CD14-positive monocyte (primary cell): ENCODE measurements around the gene CCDC82. TPM values are rescaled to one million over a fixed set of nuclear protein-coding genes. Genes with fewer than 3 reads are reported as not detected.

Source experiments
- DNase-seq, 3 donors: peaks; one replicate each; pipeline ENCODE4 v3.0.0-alpha.2; 2011 to 2022
- H2AFZ ChIP-seq: 2 replicates; pipeline ENCODE4 v1.6.0; 2012; ENCODE audit warnings: mild to moderate bottlenecking, low read depth, low read length, inconsistent platforms; ENCODE audit not compliant: insufficient read depth, poor library complexity, severe bottlenecking
- H3K27ac ChIP-seq, 2 donors: 1 replicate in 1 of 2; 2 replicates in 1 of 2; pipeline ENCODE4 v1.5.1; 2012 to 2013; ENCODE audit warnings: low read length in 2 of 2, control low read depth in 1 of 2, inconsistent platforms in 1 of 2, low read depth in 1 of 2, mild to moderate bottlenecking in 1 of 2
- H3K27me3 ChIP-seq, 2 donors: one replicate each; pipeline versions ENCODE4 v1.6.0 to v1.6.1; 2011 to 2013; ENCODE audit warnings: low read length in 2 of 2; ENCODE audit not compliant: control insufficient read depth in 2 of 2, insufficient read depth in 2 of 2
- H3K36me3 ChIP-seq, 2 donors: replicated peaks in 1 of 2; 1 replicate in 1 of 2; 2 replicates in 1 of 2; pipeline versions ENCODE4 v1.5.1 to v1.6.1; 2012 to 2013; ENCODE audit warnings: low read length in 2 of 2, control low read depth in 1 of 2, inconsistent platforms in 1 of 2, mild to moderate bottlenecking in 1 of 2; ENCODE audit not compliant: insufficient read depth in 2 of 2, control insufficient read depth in 1 of 2
- H3K4me1 ChIP-seq, 2 donors: 1 replicate in 1 of 2; 2 replicates in 1 of 2; pipeline versions ENCODE4 v1.5.1 to v1.6.1; 2012 to 2013; ENCODE audit warnings: low read length in 2 of 2, control low read depth in 1 of 2, inconsistent platforms in 1 of 2, mild to moderate bottlenecking in 1 of 2, moderate library complexity in 1 of 2; ENCODE audit not compliant: insufficient read depth in 2 of 2, control insufficient read depth in 1 of 2
- H3K4me2 ChIP-seq: replicated peaks from 2 replicates; pipeline ENCODE3; 2012; ENCODE audit warnings: low read length, moderate library complexity, mild to moderate bottlenecking; ENCODE audit not compliant: poor library complexity, severe bottlenecking; ENCODE audit errors: extremely low read depth
- H3K4me3 ChIP-seq, 3 experiments: fragments of 200-600 bp in 1 of 3; sonication (generic) in 1 of 3; replicated peaks in 1 of 3; 1 replicate in 2 of 3; 2 replicates in 1 of 3; pipeline ENCODE4 v1.5.1; 2011 to 2013; ENCODE audit warnings: low read length in 3 of 3, mild to moderate bottlenecking in 3 of 3, control low read depth in 2 of 3, low read depth in 2 of 3, inconsistent platforms in 1 of 3, moderate library complexity in 1 of 3
- H3K79me2 ChIP-seq: 2 replicates; pipeline ENCODE4 v1.6.0; 2012; ENCODE audit warnings: mild to moderate bottlenecking, control low read depth, inconsistent platforms, low read length, moderate library complexity; ENCODE audit not compliant: insufficient read depth
- H3K9ac ChIP-seq: 2 replicates; pipeline ENCODE4 v1.6.0; 2017; ENCODE audit warnings: low read length, mild to moderate bottlenecking; ENCODE audit not compliant: insufficient read depth, poor library complexity, severe bottlenecking
- H3K9me3 ChIP-seq, 2 donors: replicated peaks in 1 of 2; 1 replicate in 1 of 2; 2 replicates in 1 of 2; pipeline versions ENCODE4 v1.5.1 to v1.6.1; 2012 to 2013; ENCODE audit warnings: low read length in 2 of 2, control low read depth in 1 of 2; ENCODE audit not compliant: control insufficient read depth in 1 of 2, insufficient read depth in 1 of 2
- H4K20me1 ChIP-seq: 2 replicates; pipeline ENCODE4 v1.6.0; 2012; ENCODE audit warnings: mild to moderate bottlenecking, low read length, control low read depth, moderate library complexity; ENCODE audit not compliant: insufficient read depth
- H3K27ac Mint-ChIP-seq, 7 donors: one replicate each; pipeline ENCODE4 v1.8.0; 2020; ENCODE audit warnings: mild to moderate bottlenecking in 7 of 7, mixed read lengths in 7 of 7, moderate library complexity in 6 of 7, inconsistent platforms in 2 of 7
- H3K27me3 Mint-ChIP-seq, 3 donors: one replicate each; pipeline ENCODE4 v1.8.0; 2021 to 2022; ENCODE audit warnings: low read depth in 3 of 3, mild to moderate bottlenecking in 3 of 3, mixed read lengths in 3 of 3, moderate library complexity in 3 of 3, inconsistent platforms in 1 of 3
- H3K36me3 Mint-ChIP-seq, 2 donors: one replicate each; pipeline ENCODE4 v1.8.0; 2020; ENCODE audit warnings: mixed read lengths in 2 of 2, inconsistent platforms in 1 of 2, mild to moderate bottlenecking in 1 of 2
- H3K4me1 Mint-ChIP-seq: one replicate; pipeline ENCODE4 v1.8.0; 2020; ENCODE audit warnings: mild to moderate bottlenecking, mixed read lengths
- H3K4me3 Mint-ChIP-seq, 2 donors: one replicate each; pipeline ENCODE4 v1.8.0; 2020; ENCODE audit warnings: mild to moderate bottlenecking in 2 of 2, mixed read lengths in 2 of 2, moderate library complexity in 1 of 2
- H3K9me3 Mint-ChIP-seq, 7 donors: one replicate each; pipeline ENCODE4 v1.8.0; 2020 to 2022; ENCODE audit warnings: mixed read lengths in 7 of 7, mild to moderate bottlenecking in 6 of 7, moderate library complexity in 6 of 7, inconsistent platforms in 2 of 7
- CTCF ChIP-seq: fragments of 200-600 bp; IDR thresholded peaks from one replicate; pipeline ENCODE4 v1.8.0; 2022; ENCODE audit warnings: antibody characterized with exemption, mild to moderate bottlenecking
- WGBS: methylation state at CpG from one replicate; pipeline ENCODE4 v1.1.5; 2013; ENCODE audit warnings: missing lambda C conversion rate; ENCODE audit not compliant: insufficient coverage; 5-methylcytosine and 5-hydroxymethylcytosine counted together
- intact Hi-C, 2 donors: fragments of 100-400 bp; cut with micrococcal nuclease; formaldehyde crosslinking; loops; one replicate each; pipeline versions ENCODE4 v1.15.0 to v1.15.1; 2023
- polyA plus RNA-seq, 3 donors: library from polyadenylated mRNA; depleted of rRNA in 1 of 3; unstranded in 2 of 3; stranded (reverse) in 1 of 3; fragments of 300-500 nt in 2 of 3; fragments of >200 nt in 1 of 3; fragmentation: Illumina TruSeq in 2 of 3; gene quantifications; 1 replicate in 2 of 3; 2 replicates in 1 of 3; pipeline ENCODE4 v1.2.3, GENCODE V29; 2012 to 2021

CCDC82 gene
- polyA plus RNA-seq, 3 donors, result 10.7 to 18.2 (median 12.2) TPM

GRCh38 chr11:96324912-96325311, 64.8 kb downstream of the CCDC82 start:
- no CpG with 5 or more reads among the region's 1 CpG for WGBS
- no peak overlapping the region for H3K27ac ChIP-seq
- H3K79me2 ChIP-seq, result peaks cover 4% of the 10 kb centered on the region

GRCh38 chr11:96323642-96323985, 66.1 kb downstream of the CCDC82 start:
- Mint-ChIP-seq H3K27ac (no peak overlapping the region), H3K4me3 (no peak overlapping the region), H3K4me1 (peaks cover 9% of the 10 kb centered on the region), H3K27me3 (peaks cover 0 to 4% (median 0%) of the 10 kb centered on the region in 3 donors), H3K36me3 (peaks cover 8 to 19% of the 10 kb centered on the region in 2 donors), H3K9me3 (peaks cover 0 to 2% (median 0%) of the 10 kb centered on the region in 7 donors)
- no peak overlapping the region for H3K4me3 ChIP-seq
- peaks cover 39% of the 10 kb centered on the region for H4K20me1 ChIP-seq
- no peak overlapping the region for H3K27ac ChIP-seq
- no peak for DNase-seq
- no peak overlapping the region for H3K4me2 ChIP-seq
- no peaks in the 10 kb centered on the region for H3K36me3 ChIP-seq
- H3K27me3 ChIP-seq, result no peaks in the 10 kb centered on the region
- no peaks in the 10 kb centered on the region for H3K9me3 ChIP-seq
- H3K9ac ChIP-seq, result no peak overlapping the region
- peaks cover 0 to 4% of the 10 kb centered on the region in 2 donors for H3K4me1 ChIP-seq
- 97% methylated on average over 4 of the region's 6 CpGs for WGBS
- no peaks in the 10 kb centered on the region for H3K79me2 ChIP-seq
- intact Hi-C loops, result no loop called here
- H2AFZ ChIP-seq, result no peak overlapping the region
- TF ChIP-seq CTCF, result no peak

More at GRCh38 chr11:96324912-96325311, 64.8 kb downstream of the CCDC82 start:
- Histone ChIP-seq H3K9ac (no peak overlapping the region), H3K4me2 (no peak overlapping the region), H3K36me3 (no peaks in the 10 kb centered on the region), H3K4me1 (peaks cover under 1 to 4% of the 10 kb centered on the region in 2 donors), H3K9me3 (no peaks in the 10 kb centered on the region), H4K20me1 (peaks cover 36% of the 10 kb centered on the region), H2AFZ (no peak overlapping the region), H3K27me3 (no peaks in the 10 kb centered on the region), H3K4me3 (no peak overlapping the region)
- H3K27me3 Mint-ChIP-seq, result peaks cover 0 to 4% (median 0%) of the 10 kb centered on the region in 3 donors
- H3K27ac Mint-ChIP-seq, result no peak overlapping the region
- H3K4me3 Mint-ChIP-seq, result no peak overlapping the region
- no peak for DNase-seq
- peaks cover 15% of the 10 kb centered on the region for H3K4me1 Mint-ChIP-seq
- intact Hi-C loops, result no loop called here
- H3K9me3 Mint-ChIP-seq, result peaks cover 0 to 2% (median 0%) of the 10 kb centered on the region in 7 donors
- TF ChIP-seq CTCF, result no peak
- H3K36me3 Mint-ChIP-seq, result peaks cover 8 to 19% of the 10 kb centered on the region in 2 donors
